COLO829 (cell line): ENCODE data around the gene TCOF1.

Source experiments
- DNase-seq: peaks from one replicate; pipeline ENCODE4 v3.0.0; 2012; ENCODE audit warnings: low spot score

TCOF1 gene

DNA sequence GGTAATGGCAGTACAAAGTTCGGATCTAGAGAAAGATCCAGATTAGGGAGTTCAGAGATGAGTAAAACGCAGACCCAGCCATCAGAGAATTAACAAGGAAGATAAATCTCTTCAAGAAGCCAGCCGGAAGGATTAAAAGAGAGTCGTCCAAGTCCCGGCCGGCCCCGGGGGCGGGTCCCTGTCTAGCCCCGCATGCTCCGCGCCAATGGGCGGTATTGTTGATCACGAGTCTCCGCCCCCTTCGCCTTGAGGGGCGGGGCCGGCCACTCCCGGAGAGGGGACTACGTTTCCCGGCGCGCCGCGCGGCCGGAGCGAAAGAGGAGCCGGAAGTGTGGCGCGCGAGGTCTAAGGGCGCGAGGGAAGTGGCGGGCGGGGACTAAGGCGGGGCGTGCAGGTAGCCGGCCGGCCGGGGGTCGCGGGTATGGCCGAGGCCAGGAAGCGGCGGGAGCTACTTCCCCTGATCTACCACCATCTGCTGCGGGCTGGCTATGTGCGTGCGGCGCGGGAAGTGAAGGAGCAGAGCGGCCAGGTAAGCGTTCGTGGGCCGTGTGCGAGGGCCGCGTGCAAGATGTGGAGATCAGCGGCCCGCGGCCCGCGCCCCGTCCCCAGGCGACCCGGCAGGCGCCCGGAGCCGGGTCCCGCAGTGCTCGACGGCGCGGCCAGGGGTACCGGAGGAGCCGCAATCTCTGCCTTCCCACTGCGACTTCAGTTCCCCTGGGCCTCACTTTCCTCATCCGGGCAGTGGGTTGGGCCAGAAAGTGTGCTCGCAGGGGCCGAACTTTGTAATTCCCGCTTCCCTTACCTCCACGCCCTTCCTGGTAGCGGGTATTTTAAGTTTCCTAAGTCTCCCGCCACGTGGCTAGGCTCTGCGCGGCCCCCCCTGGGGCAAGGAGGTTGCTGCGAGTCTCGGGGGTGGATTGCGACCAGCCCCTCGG lies at the start of gene TCOF1:
Gene TCOF1 (plus strand): TSS at position 372 of the 935 bp plus-strand sequence. CDS start 50 bp downstream, at position 422.
- peak; percentile 74 for DNase-seq

DNA sequence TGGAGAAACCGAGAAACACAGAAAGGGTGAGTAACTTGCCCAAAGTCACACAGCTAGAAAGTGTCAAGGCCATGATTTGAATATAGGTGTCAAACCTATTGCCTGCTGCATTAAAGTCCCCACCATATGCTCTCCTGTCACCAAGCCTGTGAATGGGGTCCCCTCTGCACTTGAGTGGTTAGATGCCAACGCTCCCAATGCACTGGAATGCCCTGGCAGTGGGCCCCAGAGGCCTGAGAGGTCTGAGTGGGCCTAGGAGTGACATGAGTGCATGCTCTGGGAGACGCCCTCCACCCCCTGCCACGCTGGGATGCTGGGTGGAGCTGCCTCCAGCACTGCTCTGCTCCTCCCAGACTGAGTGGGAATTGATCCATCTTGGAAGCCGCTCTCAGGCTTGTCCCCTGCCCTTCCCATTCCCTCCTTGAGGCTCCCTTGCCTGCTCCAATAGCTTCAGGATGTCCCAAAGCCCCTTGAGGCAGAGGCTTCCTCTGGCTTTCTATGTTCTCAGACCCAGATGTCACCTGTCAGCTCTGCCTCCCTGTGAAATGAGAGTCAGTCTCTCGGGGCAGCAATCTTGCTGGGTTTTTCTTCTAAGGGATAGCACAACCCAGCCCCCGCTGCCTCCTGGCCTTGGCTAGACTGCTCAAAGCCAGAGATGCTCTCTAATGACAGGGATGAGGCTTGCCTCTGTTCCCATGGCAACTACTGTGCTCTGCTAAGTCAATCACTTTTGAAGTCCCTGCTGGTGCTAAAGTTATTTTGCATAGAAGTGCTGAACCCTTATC lies 48.2 kb upstream of the TCOF1 start:
- DNase-seq: no peak

GRCh38 chr5:150309886-150310239 lies 47.6 kb upstream of the TCOF1 start:
- DNase-seq: no peak

- no peak for DNase-seq
Observed at GRCh38 chr5:150310246-150310645, 47.3 kb upstream of the TCOF1 start.

GRCh38 chr5:150311015-150311692 lies 46.3 kb upstream of the TCOF1 start:
- DNase-seq: no peak

DNA sequence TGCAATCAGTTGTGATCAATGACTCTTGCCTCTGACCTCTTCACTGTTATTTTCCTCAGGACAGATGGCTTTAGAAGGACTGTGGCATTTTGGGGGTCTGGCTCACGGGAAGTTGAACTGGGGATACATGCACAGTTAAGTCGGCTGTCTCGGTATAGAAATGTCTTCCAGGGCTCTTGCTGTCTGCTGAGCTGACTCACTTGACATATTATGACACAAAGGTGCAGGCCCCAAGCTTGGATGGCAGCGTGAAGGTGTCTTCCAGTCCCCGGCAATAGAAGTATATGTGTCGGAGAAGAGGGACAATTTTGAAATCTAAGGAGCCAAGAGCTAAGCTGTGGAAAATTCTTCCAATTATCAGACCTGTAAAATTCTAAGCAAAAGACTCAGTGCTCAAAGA lies 45.0 kb upstream of the TCOF1 start:
- DNase-seq: no peak

DNA sequence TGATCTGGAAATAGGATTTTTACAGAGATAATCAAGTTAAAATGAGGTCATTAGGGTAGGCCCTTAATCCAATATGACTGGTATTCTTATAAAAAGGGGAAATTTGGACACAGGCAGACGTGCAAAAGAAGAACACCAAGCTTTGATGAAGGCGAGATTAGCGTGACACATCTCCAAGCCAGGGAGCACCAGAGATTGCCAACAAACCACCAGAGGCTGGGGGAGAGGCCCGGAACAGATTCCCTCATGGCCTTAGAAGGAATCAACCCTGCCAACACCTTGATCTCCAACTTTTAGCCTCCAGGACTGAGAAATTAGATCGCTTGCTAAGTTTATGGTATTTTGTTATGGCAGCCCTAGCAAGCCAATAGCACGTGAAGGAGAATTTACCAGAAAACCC lies 44.0 kb upstream of the TCOF1 start:
- no peak for DNase-seq

- no peak for DNase-seq
Observed at GRCh38 chr5:150313921-150314716, 43.4 kb upstream of the TCOF1 start.

DNA sequence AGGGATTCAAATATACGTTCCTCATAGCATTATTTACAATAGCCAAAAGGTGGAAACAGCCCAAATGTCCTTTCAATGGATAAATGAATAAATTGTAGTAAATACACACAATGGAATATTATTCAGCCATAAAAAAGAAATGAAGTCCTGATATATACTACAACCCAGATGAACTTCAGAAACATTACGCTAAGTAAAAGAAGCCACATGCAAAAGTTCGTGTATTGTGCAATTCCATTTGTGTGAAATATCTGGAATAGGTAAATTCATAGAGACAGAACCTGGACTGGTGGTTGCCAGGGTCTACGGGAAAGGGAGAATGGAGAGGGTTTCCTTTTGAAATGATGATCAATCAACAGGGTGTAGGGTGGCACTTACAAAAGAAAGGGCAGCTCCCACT lies 42.3 kb upstream of the TCOF1 start:
- no peak for DNase-seq

DNA sequence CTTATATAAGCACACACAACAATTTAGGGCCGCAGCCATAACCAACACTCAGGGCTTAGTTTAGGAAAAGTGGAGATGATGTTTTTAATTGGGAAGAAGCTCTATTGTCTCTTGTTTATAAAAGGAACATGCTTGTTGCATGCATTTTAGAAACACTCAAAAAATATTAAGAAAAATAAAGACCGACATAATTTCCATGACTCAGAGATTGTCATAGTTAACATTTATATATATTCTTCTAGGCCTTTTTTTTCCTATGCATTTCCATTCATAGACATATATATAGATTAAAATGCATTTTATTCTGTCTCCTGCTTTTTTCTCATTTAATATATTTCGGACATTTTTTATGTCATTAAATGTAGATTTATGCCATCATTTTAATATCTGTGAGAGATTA lies 41.2 kb upstream of the TCOF1 start:
- no peak for DNase-seq

- peak; percentile 64 for DNase-seq
Observed at GRCh38 chr5:150317048-150318003, 40.2 kb upstream of the TCOF1 start.

GRCh38 chr5:150318613-150319483 lies 38.6 kb upstream of the TCOF1 start:
- DNase-seq: no peak

GRCh38 chr5:150319484-150319790 lies 38.1 kb upstream of the TCOF1 start:
- DNase-seq: no peak

- DNase-seq: peak; percentile 16
Observed at GRCh38 chr5:150320044-150320613, 37.4 kb upstream of the TCOF1 start.

DNA sequence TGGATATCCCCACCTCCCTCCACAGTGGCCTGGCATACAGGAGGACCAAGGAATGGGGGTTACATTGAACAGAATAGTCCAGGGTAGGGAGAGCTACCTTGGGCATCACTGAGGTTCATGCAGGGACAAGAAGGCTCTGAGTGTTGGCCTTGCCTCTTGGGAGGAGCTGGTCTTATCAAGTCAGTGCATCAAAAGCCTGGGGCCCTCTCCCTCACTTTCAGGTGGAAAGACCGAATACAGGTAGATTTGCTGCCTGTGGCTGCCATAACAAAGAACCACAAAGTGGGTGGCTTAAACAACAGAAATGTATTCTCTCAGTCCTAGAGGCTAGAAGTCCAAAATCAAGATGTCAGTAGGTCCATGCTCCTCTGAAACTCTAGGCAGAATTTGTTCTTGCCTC lies 36.3 kb upstream of the TCOF1 start:
- no peak for DNase-seq

GRCh38 chr5:150321784-150322183 lies 35.7 kb upstream of the TCOF1 start:
- no peak for DNase-seq

DNA sequence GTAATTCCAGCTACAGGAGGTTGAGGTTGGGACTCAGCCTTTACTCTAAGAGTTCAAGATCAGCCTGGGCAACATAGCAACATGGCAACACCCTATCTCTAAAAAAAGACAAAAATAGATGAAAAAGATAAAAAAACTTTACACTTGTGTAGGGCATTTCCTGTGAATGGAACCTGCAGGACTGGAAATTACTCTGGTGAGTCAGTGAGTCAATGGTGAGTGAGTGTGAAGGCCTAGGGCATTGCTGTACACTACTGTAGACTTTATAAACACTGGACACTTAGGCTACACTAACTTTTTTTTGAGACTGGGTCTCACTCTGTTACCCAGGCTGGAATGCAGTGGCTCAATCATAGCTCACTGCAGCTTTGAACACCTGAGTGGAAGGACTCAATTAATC lies 35.3 kb upstream of the TCOF1 start:
- DNase-seq: no peak

DNA sequence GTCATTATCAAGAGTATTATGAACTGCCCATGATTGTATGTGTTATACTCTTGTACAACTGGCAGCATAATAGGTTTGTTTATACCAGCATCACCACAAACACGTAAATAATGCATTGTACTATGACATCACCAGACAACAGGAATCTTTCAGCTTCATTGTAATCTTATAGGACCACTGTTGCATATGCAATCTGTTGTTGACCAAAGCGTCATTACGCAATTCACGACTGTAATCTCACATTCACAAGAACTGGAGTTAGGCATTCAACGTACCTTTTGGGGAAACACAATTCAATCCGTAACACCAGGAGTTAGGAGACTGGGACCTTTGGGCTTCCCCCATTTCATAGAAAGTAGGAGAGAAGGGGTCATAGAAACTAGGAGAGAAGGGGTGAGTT lies 34.4 kb upstream of the TCOF1 start:
- DNase-seq: no peak

GRCh38 chr5:150323819-150324218 lies 33.7 kb upstream of the TCOF1 start:
- DNase-seq: no peak
